Mucosa of rectum (tissue), 2 donors: ENCODE results near the gene BCAR3.
"Not testable (repeated sequence)": the region's sequence is repeated elsewhere in the genome, so short reads cannot be mapped to it uniquely, and the experiment has no call there.

Experiments used
- H3K27ac ChIP-seq, 2 donors: one replicate each; pipeline ENCODE4 v1.7.0; 2013; ENCODE audit warnings: inconsistent platforms in 2 of 2, low read depth in 2 of 2, low read length in 2 of 2
- H3K27me3 ChIP-seq, 2 donors: one replicate each; pipeline ENCODE4 v1.7.0; 2013; ENCODE audit warnings: low read length in 2 of 2; ENCODE audit not compliant: control insufficient read depth in 2 of 2, insufficient read depth in 2 of 2
- H3K36me3 ChIP-seq, 2 donors: one replicate each; pipeline ENCODE4 v1.7.0; 2013; ENCODE audit warnings: low read length in 2 of 2; ENCODE audit not compliant: control insufficient read depth in 2 of 2, insufficient read depth in 2 of 2
- H3K4me1 ChIP-seq, 2 donors: one replicate each; pipeline ENCODE4 v1.7.0; 2013; ENCODE audit warnings: low read length in 2 of 2, mild to moderate bottlenecking in 1 of 2; ENCODE audit not compliant: control insufficient read depth in 2 of 2, insufficient read depth in 2 of 2
- H3K4me3 ChIP-seq, 2 donors: one replicate each; pipeline ENCODE4 v1.7.0; 2013; ENCODE audit warnings: low read length in 2 of 2
- H3K9ac ChIP-seq, 2 donors: one replicate each; pipeline ENCODE4 v1.7.0; 2013; ENCODE audit warnings: low read length in 2 of 2, low read depth in 1 of 2, mild to moderate bottlenecking in 1 of 2
- H3K9me3 ChIP-seq, 2 donors: one replicate each; pipeline ENCODE4 v1.7.0; 2013; ENCODE audit warnings: low read length in 2 of 2; ENCODE audit not compliant: control insufficient read depth in 2 of 2
- donor health status: healthy.
- donor health status: Normal muscosa, but diverticular disease.

BCAR3 gene

GRCh38 chr1:93678491-93678890 is 3.1 kb downstream of the BCAR3 start:
- Histone ChIP-seq H3K9me3 (no peaks in the 10 kb centered on the region), H3K9ac (no peak overlapping the region), H3K27ac (no peak overlapping the region), H3K36me3 (no peaks in the 10 kb centered on the region), H3K4me1 (peaks cover 5 to 15% of the 10 kb centered on the region in 2 donors), H3K27me3 (no peaks in the 10 kb centered on the region), H3K4me3 (no peak overlapping the region)

GRCh38 chr1:93677729-93678128 is 3.9 kb downstream of the BCAR3 start:
- no peak overlapping the region for H3K9ac ChIP-seq
- no peak overlapping the region for H3K4me3 ChIP-seq
- peaks cover 12 to 22% of the 10 kb centered on the region in 2 donors for H3K4me1 ChIP-seq

GRCh38 chr1:93676427-93676826 is 5.2 kb downstream of the BCAR3 start:
- Histone ChIP-seq H3K36me3 (no peaks in the 10 kb centered on the region), H3K9ac (no peak overlapping the region), H3K4me3 (no peak overlapping the region), H3K27ac (no peak overlapping the region), H3K4me1 (peaks cover 15 to 30% of the 10 kb centered on the region in 2 donors), H3K27me3 (no peaks in the 10 kb centered on the region), H3K9me3 (no peaks in the 10 kb centered on the region)

More at GRCh38 chr1:93677729-93678128, 3.9 kb downstream of the BCAR3 start:
- H3K27me3 ChIP-seq: no peaks in the 10 kb centered on the region
- H3K27ac ChIP-seq: no peak overlapping the region
- H3K36me3 ChIP-seq: no peaks in the 10 kb centered on the region
- no peaks in the 10 kb centered on the region for H3K9me3 ChIP-seq

- H3K4me1 ChIP-seq: peaks cover 19 to 33% of the 10 kb centered on the region in 2 donors
These were observed 5.7 kb downstream of the BCAR3 start for GRCh38 chr1:93675931-93676330.

GRCh38 chr1:93675271-93675670 is 6.4 kb downstream of the BCAR3 start:
- Histone ChIP-seq H3K9ac (no peak overlapping the region), H3K27me3 (no peaks in the 10 kb centered on the region), H3K4me3 (no peak overlapping the region), H3K9me3 (no peaks in the 10 kb centered on the region), H3K36me3 (no peaks in the 10 kb centered on the region), H3K27ac (no peak overlapping the region), H3K4me1 (peaks cover 20 to 30% of the 10 kb centered on the region in 2 donors)

More at GRCh38 chr1:93675931-93676330, 5.7 kb downstream of the BCAR3 start:
- H3K9ac ChIP-seq: no peak overlapping the region
- H3K36me3 ChIP-seq: no peaks in the 10 kb centered on the region
- no peaks in the 10 kb centered on the region for H3K9me3 ChIP-seq
- no peak overlapping the region for H3K4me3 ChIP-seq
- H3K27ac ChIP-seq: no peak overlapping the region
- H3K27me3 ChIP-seq: no peaks in the 10 kb centered on the region

GRCh38 chr1:93674071-93674470 is 7.6 kb downstream of the BCAR3 start:
- H3K9me3 ChIP-seq, H3K36me3 ChIP-seq, H3K27ac ChIP-seq, H3K9ac ChIP-seq, H3K4me3 ChIP-seq, H3K27me3 ChIP-seq: not testable (repeated sequence)
- H3K4me1 ChIP-seq: peaks cover 22 to 28% of the 10 kb centered on the region in 2 donors

- Histone ChIP-seq H3K27me3 (no peaks in the 10 kb centered on the region), H3K27ac (no peak overlapping the region), H3K36me3 (no peaks in the 10 kb centered on the region), H3K4me3 (no peak overlapping the region), H3K4me1 (peaks cover 22 to 28% of the 10 kb centered on the region in 2 donors), H3K9me3 (no peaks in the 10 kb centered on the region), H3K9ac (no peak overlapping the region)
These were observed 8.3 kb downstream of the BCAR3 start for GRCh38 chr1:93673163-93673829.

- Histone ChIP-seq H3K4me1 (peaks cover 25 to 28% of the 10 kb centered on the region in 2 donors), H3K4me3 (peak overlapping the region in 1 of 2 donors; percentile 16), H3K27me3 (no peaks in the 10 kb centered on the region), H3K27ac (peak overlapping the region; percentile 24 to 48), H3K36me3 (no peaks in the 10 kb centered on the region), H3K9ac (no peak overlapping the region), H3K9me3 (no peaks in the 10 kb centered on the region)
These were observed 9.0 kb downstream of the BCAR3 start for GRCh38 chr1:93672477-93673162.

GRCh38 chr1:93672069-93672468 is 9.6 kb downstream of the BCAR3 start:
- Histone ChIP-seq H3K27ac (peak overlapping the region; percentile 24 to 48), H3K9me3 (no peaks in the 10 kb centered on the region), H3K9ac (no peak overlapping the region), H3K36me3 (no peaks in the 10 kb centered on the region), H3K4me3 (peak overlapping the region in 1 of 2 donors; percentile 16), H3K4me1 (peaks cover 25 to 28% of the 10 kb centered on the region in 2 donors), H3K27me3 (no peaks in the 10 kb centered on the region)

GRCh38 chr1:93671099-93671621 is 10.5 kb downstream of the BCAR3 start:
- Histone ChIP-seq H3K9me3 (no peaks in the 10 kb centered on the region), H3K4me3 (no peak overlapping the region), H3K4me1 (peaks cover 25 to 28% of the 10 kb centered on the region in 2 donors), H3K27me3 (no peaks in the 10 kb centered on the region), H3K9ac (no peak overlapping the region), H3K36me3 (no peaks in the 10 kb centered on the region), H3K27ac (peak overlapping the region in 1 of 2 donors; percentile 24)
